Prostate gland (tissue), 2 donors: ENCODE data around the gene NOL4.

Experiments
- CTCF ChIP-seq, 4 experiments: fragments of 200-600 bp in 2 of 4; fragments of 450-650 bp in 2 of 4; sonication (generic) in 2 of 4; IDR thresholded peaks; 1 replicate in 3 of 4; 2 replicates in 1 of 4; pipeline ENCODE4 v1.5.1; 2016 to 2019; ENCODE audit warnings: antibody characterized with exemption in 4 of 4, mild to moderate bottlenecking in 2 of 4, moderate library complexity in 2 of 4
- POLR2A ChIP-seq: fragments of 450-650 bp; IDR thresholded peaks from one replicate; pipeline ENCODE4 v1.6.1; 2016; ENCODE audit warnings: antibody characterized with exemption, mild to moderate bottlenecking
- POLR2AphosphoS5 ChIP-seq: sonication (generic); formaldehyde crosslinking; IDR thresholded peaks from one replicate; pipeline ENCODE4 v1.6.1; 2017; ENCODE audit warnings: antibody characterized with exemption

GRCh38 chr18:34222307-34223163 is 2.2 kb downstream of the NOL4 start:
- TF ChIP-seq POLR2AphosphoS5 (no peak), POLR2A (no peak), CTCF (IDR thresholded peaks at IDR 0.05) (no peak)
